Neural cell (in vitro differentiated cells): ENCODE measurements around the gene NUTF2. TPM values are rescaled to one million over a fixed set of nuclear protein-coding genes. Genes with fewer than 3 reads are reported as not detected.

Experiments used
- polyA plus RNA-seq: library from polyadenylated mRNA; depleted of rRNA; stranded (reverse); fragments of >200 nt; gene quantifications from 2 replicates; pipeline ENCODE4 v1.2.3, GENCODE V29; 2014
- small RNA-seq, 3 experiments: library from RNA; depleted of rRNA; stranded (forward); fragments of <200 nt; gene quantifications; one replicate each; pipeline ENCODE3, GENCODE V24; 2012

The NUTF2 gene
- polyA plus RNA-seq, 1 donor from 2014 or later = 98.6 TPM

Small RNA genes lying within 50 kb of the gene (small RNA-seq; reads per million reads assigned to genes)
- 0 reads per million in 3 experiments for gene AC040162.2
- 0 reads per million in 3 experiments for gene NRN1L

Other genes starting within 250 kb of the NUTF2 start
- gene CARMIL2, start 201.8 kb upstream of the NUTF2 start, polyA plus RNA-seq = 1.8 and 7.1 TPM in 2 replicates
- gene ACD, start 186.7 kb upstream of the NUTF2 start, polyA plus RNA-seq = 98.6 and 108 TPM in 2 replicates
- 34.2 and 34.8 TPM in 2 replicates for gene PARD6A, start 186.0 kb upstream of the NUTF2 start, polyA plus RNA-seq
- gene ENKD1, start 180.2 kb upstream of the NUTF2 start, polyA plus RNA-seq = 29.9 and 36.6 TPM in 2 replicates
- 1.4 and 2.4 TPM in 2 replicates for gene C16orf86, start 180.1 kb upstream of the NUTF2 start, polyA plus RNA-seq
- 88.4 and 106 TPM in 2 replicates for gene GFOD2, start 127.6 kb upstream of the NUTF2 start, polyA plus RNA-seq
- gene RANBP10, start 40.4 kb upstream of the NUTF2 start, polyA plus RNA-seq = 10.9 and 15.4 TPM in 2 replicates
- 24.2 and 31.0 TPM in 2 replicates for gene TSNAXIP1, start 40.0 kb upstream of the NUTF2 start, polyA plus RNA-seq
- 42.6 and 50.7 TPM in 2 replicates for gene THAP11, start 4.6 kb upstream of the NUTF2 start, polyA plus RNA-seq
- 104 and 135 TPM in 2 replicates for gene CENPT, start 760 bp downstream of the NUTF2 start, polyA plus RNA-seq
- gene EDC4, start 26.1 kb downstream of the NUTF2 start, polyA plus RNA-seq = 66.0 and 81.7 TPM in 2 replicates
- 2.2 TPM in 1 of 2 replicates, not detected in the other for gene NRN1L, start 38.0 kb downstream of the NUTF2 start, polyA plus RNA-seq
- gene PSKH1, start 46.3 kb downstream of the NUTF2 start, polyA plus RNA-seq = 3.8 and 8.1 TPM in 2 replicates
- 3.2 and 3.8 TPM in 2 replicates for gene CTRL, start 84.9 kb downstream of the NUTF2 start, polyA plus RNA-seq
- 33.6 and 46.4 TPM in 2 replicates for gene PSMB10, start 89.9 kb downstream of the NUTF2 start, polyA plus RNA-seq
- 0.32 TPM in 1 of 2 replicates, not detected in the other for gene LCAT, start 97.2 kb downstream of the NUTF2 start, polyA plus RNA-seq
- gene SLC12A4, start 121.7 kb downstream of the NUTF2 start, polyA plus RNA-seq = 0.11 TPM in 1 of 2 replicates, not detected in the other
- not detected in 2 replicates for gene DPEP3, start 133.6 kb downstream of the NUTF2 start, polyA plus RNA-seq
- not detected in 2 replicates for gene DPEP2, start 152.6 kb downstream of the NUTF2 start, polyA plus RNA-seq
- gene DPEP2NB, start 169.0 kb downstream of the NUTF2 start, polyA plus RNA-seq = not detected in 2 replicates
- gene DDX28, start 176.3 kb downstream of the NUTF2 start, polyA plus RNA-seq = 13.9 and 18.0 TPM in 2 replicates
- gene DUS2, start 176.4 kb downstream of the NUTF2 start, polyA plus RNA-seq = 22.4 and 22.8 TPM in 2 replicates
- 5.6 and 6.2 TPM in 2 replicates for gene NFATC3, start 238.4 kb downstream of the NUTF2 start, polyA plus RNA-seq